ENCODE results near the gene RABEPK.
"Not testable (repeated sequence)": the region's sequence is repeated elsewhere in the genome, so short reads cannot be mapped to it uniquely, and the experiment has no call there.

The RABEPK gene

GRCh38 chr9:125200216-125201047 is at the start of gene RABEPK:
Gene RABEPK, plus strand, starts transcription at chr9:125200542. Its CDS starts 2,472 bp downstream, at chr9:125203014.
- no peaks in the 10 kb centered on the region for H3K9me3 Mint-ChIP-seq
- H3K27ac Mint-ChIP-seq, result peak within 1 kb of the TSS; percentile 93
- H3K4me3 Mint-ChIP-seq, result peak within 1 kb of the TSS; percentile 96
- peaks cover 10% of the 10 kb centered on the region for H3K36me3 Mint-ChIP-seq
- H3K27me3 Mint-ChIP-seq, result no peaks in the 10 kb centered on the region
- peaks cover 50% of the 10 kb centered on the region for H3K4me1 Mint-ChIP-seq

- Mint-ChIP-seq H3K4me1 (peaks cover 10% of the 10 kb centered on the region), H3K36me3 (peaks cover 6% of the 10 kb centered on the region), H3K27ac (no peak overlapping the region), H3K4me3 (no peak overlapping the region), H3K9me3 (no peaks in the 10 kb centered on the region), H3K27me3 (no peaks in the 10 kb centered on the region)
Observed at GRCh38 chr9:125151730-125152129, 48.6 kb upstream of the RABEPK start.

- no peak overlapping the region for H3K4me3 Mint-ChIP-seq
- H3K27ac Mint-ChIP-seq, result no peak overlapping the region
- peaks cover 6% of the 10 kb centered on the region for H3K36me3 Mint-ChIP-seq
- H3K4me1 Mint-ChIP-seq, result peaks cover 10% of the 10 kb centered on the region
- no peaks in the 10 kb centered on the region for H3K9me3 Mint-ChIP-seq
- H3K27me3 Mint-ChIP-seq, result no peaks in the 10 kb centered on the region
Observed at GRCh38 chr9:125153712-125154367, 46.5 kb upstream of the RABEPK start.

GRCh38 chr9:125156551-125156950 is 43.8 kb upstream of the RABEPK start:
- Mint-ChIP-seq H3K27me3 (no peaks in the 10 kb centered on the region), H3K36me3 (peaks cover 2% of the 10 kb centered on the region), H3K9me3 (no peaks in the 10 kb centered on the region), H3K27ac (no peak overlapping the region), H3K4me1 (peaks cover 9% of the 10 kb centered on the region), H3K4me3 (no peak overlapping the region)

- Mint-ChIP-seq H3K36me3 (no peaks in the 10 kb centered on the region), H3K4me1 (peaks cover 20% of the 10 kb centered on the region), H3K27ac (peak overlapping the region; percentile 73), H3K4me3 (no peak overlapping the region), H3K9me3 (no peaks in the 10 kb centered on the region), H3K27me3 (no peaks in the 10 kb centered on the region)
Observed at GRCh38 chr9:125160750-125161149, 39.6 kb upstream of the RABEPK start.

GRCh38 chr9:125161284-125161918 is 38.9 kb upstream of the RABEPK start:
- no peaks in the 10 kb centered on the region for H3K27me3 Mint-ChIP-seq
- H3K27ac Mint-ChIP-seq, result peak overlapping the region; percentile 55
- no peaks in the 10 kb centered on the region for H3K36me3 Mint-ChIP-seq
- no peak overlapping the region for H3K4me3 Mint-ChIP-seq
- peaks cover 23% of the 10 kb centered on the region for H3K4me1 Mint-ChIP-seq
- H3K9me3 Mint-ChIP-seq, result no peaks in the 10 kb centered on the region

- H3K36me3 Mint-ChIP-seq, H3K4me3 Mint-ChIP-seq, H3K27me3 Mint-ChIP-seq, H3K9me3 Mint-ChIP-seq: not testable (repeated sequence)
- Mint-ChIP-seq H3K27ac (peak overlapping the region; percentile 13), H3K4me1 (peaks cover 24% of the 10 kb centered on the region)
Observed at GRCh38 chr9:125162891-125163290, 37.5 kb upstream of the RABEPK start.

- H3K27me3 Mint-ChIP-seq, result no peaks in the 10 kb centered on the region
- no peaks in the 10 kb centered on the region for H3K9me3 Mint-ChIP-seq
- no peak overlapping the region for H3K27ac Mint-ChIP-seq
- H3K4me3 Mint-ChIP-seq, result no peak overlapping the region
- H3K36me3 Mint-ChIP-seq, result peaks cover 6% of the 10 kb centered on the region
- peaks cover 33% of the 10 kb centered on the region for H3K4me1 Mint-ChIP-seq
Observed at GRCh38 chr9:125166762-125167161, 33.6 kb upstream of the RABEPK start.

- Mint-ChIP-seq H3K36me3 (peaks cover 10% of the 10 kb centered on the region), H3K27me3 (no peaks in the 10 kb centered on the region), H3K9me3 (no peaks in the 10 kb centered on the region), H3K4me3 (no peak overlapping the region), H3K27ac (no peak overlapping the region), H3K4me1 (peaks cover 48% of the 10 kb centered on the region)
Observed at GRCh38 chr9:125169895-125170294, 30.4 kb upstream of the RABEPK start.

GRCh38 chr9:125172031-125172755 is 28.1 kb upstream of the RABEPK start:
- Mint-ChIP-seq H3K4me1 (peaks cover 57% of the 10 kb centered on the region), H3K36me3 (peaks cover 13% of the 10 kb centered on the region), H3K27ac (no peak overlapping the region), H3K9me3 (no peaks in the 10 kb centered on the region), H3K4me3 (peak overlapping the region; percentile 49), H3K27me3 (no peaks in the 10 kb centered on the region)

GRCh38 chr9:125176636-125177035 is 23.7 kb upstream of the RABEPK start:
- peaks cover 78% of the 10 kb centered on the region for H3K4me1 Mint-ChIP-seq
- peaks cover 15% of the 10 kb centered on the region for H3K36me3 Mint-ChIP-seq
- H3K27ac Mint-ChIP-seq, result no peak overlapping the region
- no peaks in the 10 kb centered on the region for H3K27me3 Mint-ChIP-seq
- H3K9me3 Mint-ChIP-seq, result no peaks in the 10 kb centered on the region
- no peak overlapping the region for H3K4me3 Mint-ChIP-seq

- no peaks in the 10 kb centered on the region for H3K9me3 Mint-ChIP-seq
- H3K27ac Mint-ChIP-seq, result no peak overlapping the region
- H3K4me1 Mint-ChIP-seq, result peaks cover 78% of the 10 kb centered on the region
- peaks cover 14% of the 10 kb centered on the region for H3K36me3 Mint-ChIP-seq
- H3K27me3 Mint-ChIP-seq, result no peaks in the 10 kb centered on the region
- no peak overlapping the region for H3K4me3 Mint-ChIP-seq
Observed at GRCh38 chr9:125177888-125178287, 22.5 kb upstream of the RABEPK start.

GRCh38 chr9:125179776-125180175 is 20.6 kb upstream of the RABEPK start:
- H3K4me3 Mint-ChIP-seq, H3K27me3 Mint-ChIP-seq, H3K9me3 Mint-ChIP-seq, H3K27ac Mint-ChIP-seq: not testable (repeated sequence)
- Mint-ChIP-seq H3K36me3 (peaks cover 17% of the 10 kb centered on the region), H3K4me1 (peaks cover 80% of the 10 kb centered on the region)

- Mint-ChIP-seq H3K4me3 (no peak overlapping the region), H3K36me3 (peaks cover 16% of the 10 kb centered on the region), H3K27ac (peak overlapping the region; percentile 19), H3K27me3 (no peaks in the 10 kb centered on the region), H3K9me3 (no peaks in the 10 kb centered on the region), H3K4me1 (peaks cover 86% of the 10 kb centered on the region)
Observed at GRCh38 chr9:125180876-125181275, 19.5 kb upstream of the RABEPK start.

GRCh38 chr9:125181756-125182155 is 18.6 kb upstream of the RABEPK start:
- not testable (repeated sequence) for H3K4me3 Mint-ChIP-seq, H3K27me3 Mint-ChIP-seq, H3K9me3 Mint-ChIP-seq
- peaks cover 81% of the 10 kb centered on the region for H3K4me1 Mint-ChIP-seq
- peaks cover 14% of the 10 kb centered on the region for H3K36me3 Mint-ChIP-seq
- peak overlapping the region; percentile 57 for H3K27ac Mint-ChIP-seq

Measured in activated naive CD4-positive, alpha-beta T cell treated with anti-CD3 and anti-CD28 coated beads, Interleukin-2, amount 50 U/mL, for 24 hours (primary cell).